GM12892 (cell line): Measurements from ENCODE around the gene DTD1.

Source experiments
- POLR2A ChIP-seq: IDR thresholded peaks from 2 replicates; pipeline ENCODE4 v1.6.1; 2011; ENCODE audit warnings: low read depth, low read length, control low read depth
- POLR2AphosphoS5 ChIP-seq: IDR thresholded peaks from 2 replicates; pipeline ENCODE4 v1.6.1; 2011; ENCODE audit warnings: low read depth, low read length, control low read depth
- TAF1 ChIP-seq: IDR thresholded peaks from 2 replicates; pipeline ENCODE4 v1.6.1; 2011; ENCODE audit warnings: low read depth, mild to moderate bottlenecking, control low read depth, low read length, borderline replicate concordance

- no peak for TF ChIP-seq POLR2A
- TF ChIP-seq POLR2AphosphoS5: no peak
- no peak for TF ChIP-seq TAF1
Observed at GRCh38 chr20:18614244-18614643, 26.4 kb downstream of the DTD1 start.
